H1 (cell line): ENCODE data around the gene HADHB. TPM values are rescaled to one million over a fixed set of nuclear protein-coding genes. Genes with fewer than 3 reads are reported as not detected.

Source experiments
- CTCF ChIA-PET: fragments of 300-600 bp; sonication (Branson Sonifier 250); formaldehyde crosslinking; loops from one replicate; lab custom pipeline; 2021; ENCODE audit not compliant: partially characterized antibody; lab: Charles Lee
- POLR2A ChIA-PET: fragments of 300-600 bp; sonication (Branson Sonifier 250); formaldehyde crosslinking; loops from one replicate; lab custom pipeline; 2021; ENCODE audit warnings: inconsistent platforms; ENCODE audit not compliant: partially characterized antibody; lab: Charles Lee
- DNase-seq, 2 experiments: peaks; one replicate each; pipeline versions ENCODE4 v3.0.0 to v3.0.0-alpha.2; 2010 to 2022; ENCODE audit warnings: low spot score in 2 of 2, low read depth in 1 of 2, mixed read lengths in 1 of 2
- FAIRE-seq: peaks from 2 replicates; lab custom pipeline; 2011; peaks lifted over from hg19 to GRCh38; lab: Jason Lieb, UNC
- H2AFZ ChIP-seq: 2 replicates; pipeline ENCODE4 v1.8.1; 2012; ENCODE audit warnings: low read length, inconsistent platforms
- H2AK5ac ChIP-seq: 2 replicates; pipeline ENCODE4 v1.6.1; 2013; ENCODE audit warnings: low read depth, low read length
- H2BK120ac ChIP-seq: replicated peaks from 2 replicates; pipeline ENCODE3; 2013; ENCODE audit warnings: low read depth, low read length, inconsistent platforms
- H2BK12ac ChIP-seq: 2 replicates; pipeline ENCODE4 v1.6.1; 2013; ENCODE audit warnings: low read depth, low read length
- H2BK15ac ChIP-seq: 2 replicates; pipeline ENCODE4 v1.6.1; 2013; ENCODE audit warnings: low read length
- H2BK20ac ChIP-seq: 2 replicates; pipeline ENCODE4 v1.6.1; 2013; ENCODE audit warnings: low read length
- H2BK5ac ChIP-seq: 2 replicates; pipeline ENCODE4 v1.6.1; 2013; ENCODE audit warnings: low read depth, low read length
- H3K14ac ChIP-seq: 2 replicates; pipeline ENCODE4 v1.6.1; 2013; ENCODE audit warnings: inconsistent platforms; ENCODE audit not compliant: insufficient read length
- H3K18ac ChIP-seq: 2 replicates; pipeline ENCODE4 v1.6.1; 2013; ENCODE audit warnings: low read length; ENCODE audit errors: extremely low read depth
- H3K23ac ChIP-seq: 2 replicates; pipeline ENCODE4 v1.6.1; 2013; ENCODE audit warnings: inconsistent platforms; ENCODE audit not compliant: insufficient read length
- H3K23me2 ChIP-seq: 2 replicates; pipeline ENCODE4 v1.6.1; 2013; ENCODE audit warnings: low read depth, low read length
- H3K27ac ChIP-seq: 2 replicates; pipeline ENCODE4 v1.6.1; 2011; ENCODE audit warnings: low read depth, low read length, inconsistent platforms
- H3K27me3 ChIP-seq, 4 experiments: replicated peaks in 1 of 4; 1 replicate in 1 of 4; 2 replicates in 3 of 4; pipeline versions ENCODE4 v1.6.1 to v1.8.1; 2011 to 2013; ENCODE audit warnings: low read length in 3 of 4, mild to moderate bottlenecking in 3 of 4, inconsistent platforms in 2 of 4, mixed read lengths in 2 of 4, moderate library complexity in 1 of 4; ENCODE audit not compliant: control insufficient read depth in 3 of 4, insufficient read depth in 3 of 4; ENCODE audit errors: extremely low read depth in 1 of 4
- H3K36me3 ChIP-seq, 4 experiments: 2 replicates each; pipeline versions ENCODE4 v1.6.1 to v1.8.1; 2011 to 2013; ENCODE audit warnings: mild to moderate bottlenecking in 4 of 4, low read length in 3 of 4, moderate library complexity in 2 of 4, control low read depth in 1 of 4, inconsistent platforms in 1 of 4; ENCODE audit not compliant: insufficient read depth in 4 of 4, control insufficient read depth in 2 of 4
- H3K4ac ChIP-seq: replicated peaks from 2 replicates; pipeline ENCODE3; 2013; ENCODE audit warnings: low read length, low read depth, mixed read lengths, inconsistent platforms; ENCODE audit not compliant: insufficient read length
- H3K4me1 ChIP-seq, 4 experiments: replicated peaks in 1 of 4; 1 replicate in 1 of 4; 2 replicates in 3 of 4; pipeline versions ENCODE4 v1.6.1 to v1.8.1; 2011 to 2013; ENCODE audit warnings: low read length in 3 of 4, inconsistent platforms in 2 of 4, mixed read lengths in 1 of 4; ENCODE audit not compliant: insufficient read depth in 4 of 4, control insufficient read depth in 3 of 4
- H3K4me2 ChIP-seq, 2 experiments: 2 replicates each; pipeline versions ENCODE4 v1.6.1 to v1.8.1; 2011 to 2013; ENCODE audit warnings: low read depth in 2 of 2, low read length in 2 of 2, control low read depth in 1 of 2, inconsistent platforms in 1 of 2, mild to moderate bottlenecking in 1 of 2; ENCODE audit not compliant: insufficient read depth in 1 of 2
- H3K4me3 ChIP-seq, 4 experiments: fragments of 200-600, 300-600 bp in 1 of 4; sonication (generic), shearing (Covaris generic), sonication (Bioruptor Twin) in 1 of 4; 2 replicates each; pipeline versions ENCODE4 v1.5.1 to v1.8.1; 2011 to 2016; ENCODE audit warnings: low read length in 4 of 4, low read depth in 3 of 4, control low read depth in 2 of 4, inconsistent platforms in 2 of 4, mild to moderate bottlenecking in 2 of 4, mixed read lengths in 1 of 4, moderate library complexity in 1 of 4; ENCODE audit not compliant: insufficient read depth in 2 of 4; ENCODE audit errors: extremely low read depth in 1 of 4
- H3K56ac ChIP-seq: replicated peaks from 2 replicates; pipeline ENCODE3; 2013; ENCODE audit warnings: low read depth, mild to moderate bottlenecking, mixed read lengths, low read length, inconsistent platforms; ENCODE audit not compliant: insufficient read length
- H3K79me1 ChIP-seq: 2 replicates; pipeline ENCODE4 v1.6.1; 2013; ENCODE audit warnings: low read depth, low read length, control low read depth
- H3K79me2 ChIP-seq, 2 experiments: 2 replicates each; pipeline versions ENCODE4 v1.6.1 to v1.8.1; 2012 to 2013; ENCODE audit warnings: low read length in 2 of 2, mild to moderate bottlenecking in 2 of 2, inconsistent platforms in 1 of 2; ENCODE audit not compliant: insufficient read depth in 2 of 2, control insufficient read depth in 1 of 2
- H3K9ac ChIP-seq, 4 experiments: replicated peaks in 1 of 4; 1 replicate in 1 of 4; 2 replicates in 3 of 4; pipeline versions ENCODE4 v1.6.1 to v1.8.1; 2011 to 2013; ENCODE audit warnings: low read depth in 3 of 4, low read length in 3 of 4, control low read depth in 2 of 4, mild to moderate bottlenecking in 2 of 4, moderate library complexity in 2 of 4, inconsistent platforms in 1 of 4; ENCODE audit errors: extremely low read depth in 1 of 4
- H3K9me3 ChIP-seq, 2 experiments: 2 replicates each; pipeline versions ENCODE4 v1.6.1 to v1.8.1; 2012 to 2013; ENCODE audit warnings: mild to moderate bottlenecking in 2 of 2, moderate library complexity in 2 of 2, control low read depth in 1 of 2, inconsistent platforms in 1 of 2, low read depth in 1 of 2, low read length in 1 of 2, mixed read lengths in 1 of 2; ENCODE audit not compliant: insufficient read depth in 2 of 2
- H4K20me1 ChIP-seq, 2 experiments: replicated peaks in 1 of 2; 2 replicates each; pipeline versions ENCODE3 to v1.8.1; 2011 to 2013; ENCODE audit warnings: inconsistent platforms in 2 of 2, low read length in 2 of 2, mild to moderate bottlenecking in 1 of 2; ENCODE audit not compliant: insufficient read depth in 2 of 2, control insufficient read depth in 1 of 2
- H4K5ac ChIP-seq: 2 replicates; pipeline ENCODE4 v1.6.1; 2013; ENCODE audit warnings: low read length, low read depth, mixed read lengths, inconsistent platforms; ENCODE audit not compliant: insufficient read length
- H4K8ac ChIP-seq: 2 replicates; pipeline ENCODE4 v1.8.0; 2013; ENCODE audit warnings: mild to moderate bottlenecking, moderate library complexity, low read length, inconsistent platforms; ENCODE audit not compliant: insufficient read depth; ENCODE audit errors: extremely low read depth
- H4K91ac ChIP-seq: replicated peaks from 2 replicates; pipeline ENCODE3; 2013; ENCODE audit warnings: low read length, mixed read lengths, inconsistent platforms; ENCODE audit not compliant: insufficient read length
- CBX8 ChIP-seq: fragments of 300-800, 300-1000 bp; sonication (generic); IDR thresholded peaks from 2 replicates; pipeline ENCODE4 v1.7.1; 2016; ENCODE audit warnings: low read depth, low read length, borderline replicate concordance
- CEBPB ChIP-seq: IDR thresholded peaks from 2 replicates; pipeline ENCODE4 v1.6.1; 2012; ENCODE audit warnings: low read depth, low read length
- CREB1 ChIP-seq: IDR thresholded peaks from 2 replicates; pipeline ENCODE4 v1.6.1; 2012; ENCODE audit warnings: inconsistent platforms
- CTBP2 ChIP-seq: IDR thresholded peaks from 2 replicates; pipeline ENCODE4 v1.7.0; 2011; ENCODE audit warnings: borderline replicate concordance, mild to moderate bottlenecking, moderate library complexity, mixed read lengths, low read length; ENCODE audit not compliant: insufficient read depth, insufficient read length
- SIX5 ChIP-seq: IDR thresholded peaks from 2 replicates; pipeline ENCODE4 v1.6.1; 2011; ENCODE audit warnings: mild to moderate bottlenecking, low read depth, low read length
- SUZ12 ChIP-seq: fragments of 200-600 bp; sonication (generic); IDR thresholded peaks from 2 replicates; pipeline ENCODE4 v1.6.1; 2012; ENCODE audit warnings: mild to moderate bottlenecking, inconsistent platforms, low read length, moderate library complexity, mixed read lengths
- TBP ChIP-seq: IDR thresholded peaks from 2 replicates; pipeline ENCODE4 v1.6.1; 2011; ENCODE audit warnings: low read depth, low read length, improper control_type of control experiment
- WGBS, 2 experiments: shearing (Covaris generic) in 1 of 2; methylation state at CpG; one replicate each; pipeline versions ENCODE4 v1.1.6 to v1.1.7; 2013 to 2015; ENCODE audit warnings: low lambda C conversion rate in 2 of 2, mixed read lengths in 2 of 2, inconsistent platforms in 1 of 2, low coverage in 1 of 2, missing lambda C conversion rate in 1 of 2; ENCODE audit not compliant: insufficient replicate concordance in 2 of 2, insufficient coverage in 1 of 2, insufficient read length in 1 of 2; ENCODE audit errors: extremely low coverage in 1 of 2, missing lambda C conversion rate in 1 of 2; 5-methylcytosine and 5-hydroxymethylcytosine counted together
- polyA plus RNA-seq, 7 experiments: library from polyadenylated mRNA; depleted of rRNA in 3 of 7; stranded (reverse) in 5 of 7; unstranded in 2 of 7; fragments of >200 nt in 5 of 7; fragments of 200-250 nt in 2 of 7; gene quantifications; 1 replicate in 5 of 7; 2 replicates in 1 of 7; 4 replicates in 1 of 7; pipeline versions ENCODE4 v1.2.1 to v1.2.3, GENCODE V29; 2011 to 2013; ENCODE audit warnings: missing spikeins in 2 of 7, mixed read lengths in 2 of 7
- total RNA-seq: library from RNA; stranded (reverse); fragmentation: NEBNext Ultra II Directional; extraction: Animal tissue kit (Norgen Biotek cat#: 25700); gene quantifications from 2 replicates; pipeline ENCODE4 v1.2.1, GENCODE V29; 2021
- TF ChIP-seq, protein P1 (sequence below): IDR thresholded peaks from 2 replicates; pipeline ENCODE4 v1.6.1; 2011; ENCODE audit warnings: low read length, improper control_type of control experiment

HADHB gene
- total and polyA plus RNA-seq, 2 of the 8 experiments (the other 6 are each of a cell fraction or from before 2014, with no cell fraction given), result 47.7 to 52.3 TPM

DNA sequence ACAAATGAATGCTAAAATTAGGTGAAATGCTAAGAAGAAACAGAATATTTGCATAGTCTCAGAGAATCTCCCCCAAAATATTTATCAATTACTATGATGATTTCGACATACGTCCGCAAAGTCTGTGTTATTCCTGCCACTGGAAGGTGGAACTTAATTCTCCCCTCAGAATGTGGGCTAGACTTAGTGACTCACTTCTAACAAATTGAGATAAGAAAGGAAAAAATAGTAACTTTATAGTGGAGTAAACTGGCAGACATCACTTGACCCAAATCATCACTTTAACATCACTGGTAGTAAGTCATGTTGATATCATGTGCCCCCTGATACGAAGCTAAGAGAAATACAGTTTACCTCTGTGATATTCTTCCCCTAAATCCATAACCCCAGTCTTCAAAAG, 23.5 kb downstream of the HADHB start:
- no peak overlapping the region for H3K4me3 ChIP-seq
- DNase-seq, result no peak
- H4K91ac ChIP-seq, result no peak overlapping the region
- no peak overlapping the region for H3K4ac ChIP-seq
- H2BK12ac ChIP-seq, result no peak overlapping the region
- H3K56ac ChIP-seq, result no peak overlapping the region
- no peaks in the 10 kb centered on the region for H4K20me1 ChIP-seq
- H3K79me2 ChIP-seq, result no peaks in the 10 kb centered on the region
- H3K27ac ChIP-seq, result no peak overlapping the region
- POLR2A ChIA-PET, result no interaction called here
- H3K27me3 ChIP-seq, result no peaks in the 10 kb centered on the region
- H3K18ac ChIP-seq, result no peak overlapping the region
- H3K4me2 ChIP-seq, result no peak overlapping the region
- H3K4me1 ChIP-seq, result no peaks in the 10 kb centered on the region
- no peaks in the 10 kb centered on the region; a peak in 1 of 8 replicates for H3K36me3 ChIP-seq
- no peak overlapping the region for H4K8ac ChIP-seq
- no peak overlapping the region for H2AFZ ChIP-seq
- H2BK120ac ChIP-seq, result no peak overlapping the region
- CTCF ChIA-PET, result interaction anchor here (1.2 kb wide), 1 partner anchor 48 kb away, joined by 3 read pairs; no protein-coding TSS in a partner anchor
- FAIRE-seq, result no peak
- H3K23ac ChIP-seq, result no peak overlapping the region
- 97% methylated on average over 4 of the region's 4 CpGs; no CpG with 5 or more reads in 1 of the 2 experiments for WGBS, 2 experiments
- no peak overlapping the region for H2BK5ac ChIP-seq
- H3K9ac ChIP-seq, result no peak overlapping the region
- H3K9me3 ChIP-seq, result no peaks in the 10 kb centered on the region
- H4K5ac ChIP-seq, result no peak overlapping the region
- no peaks in the 10 kb centered on the region for H3K23me2 ChIP-seq
- H3K79me1 ChIP-seq, result no peaks in the 10 kb centered on the region; the same call in 1 of the 2 replicates
- H2AK5ac ChIP-seq, result no peak overlapping the region
- no peak overlapping the region for H2BK20ac ChIP-seq
- H2BK15ac ChIP-seq, result no peak overlapping the region
- no peak overlapping the region for H3K14ac ChIP-seq
- TF ChIP-seq SUZ12 (no peak), CTBP2 (no peak), CBX8 (no peak), TBP (no peak), CEBPB (no peak), SIX5 (no peak), CREB1 (no peak)
- TF ChIP-seq, protein P1, sequence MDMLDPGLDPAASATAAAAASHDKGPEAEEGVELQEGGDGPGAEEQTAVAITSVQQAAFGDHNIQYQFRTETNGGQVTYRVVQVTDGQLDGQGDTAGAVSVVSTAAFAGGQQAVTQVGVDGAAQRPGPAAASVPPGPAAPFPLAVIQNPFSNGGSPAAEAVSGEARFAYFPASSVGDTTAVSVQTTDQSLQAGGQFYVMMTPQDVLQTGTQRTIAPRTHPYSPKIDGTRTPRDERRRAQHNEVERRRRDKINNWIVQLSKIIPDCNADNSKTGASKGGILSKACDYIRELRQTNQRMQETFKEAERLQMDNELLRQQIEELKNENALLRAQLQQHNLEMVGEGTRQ, result no peak
